ENCODE data around the gene CDH8. TPM values are rescaled to one million over a fixed set of nuclear protein-coding genes. Genes with fewer than 3 reads are reported as not detected.

Gene CDH8
- total and polyA plus RNA-seq, 2 of the 4 experiments (the other 2 are of a cell fraction) = not detected

- no peak overlapping the region for H4K5ac ChIP-seq (ENCODE audit: low read depth, low read length)
- peaks cover 3% of the 10 kb centered on the region for H3K9me3 ChIP-seq (ENCODE audit: control insufficient read depth, insufficient read depth, low read length)
- no peaks in the 10 kb centered on the region for H3K9me1 ChIP-seq (ENCODE audit: insufficient read depth, low read length)
- no peak overlapping the region for H3K14ac ChIP-seq (replicated peaks; ENCODE audit: low read depth, low read length)
- dilution Hi-C loops (cut with HindIII; ENCODE audit: low sequenced_read_pairs, unreplicated experiment) (no loop called here), in situ Hi-C loops (cut with MboI; ENCODE audit: low sequenced_read_pairs) (no loop called here), intact Hi-C loops (cut with micrococcal nuclease) (no loop called here)
- H3K79me1 ChIP-seq (ENCODE audit: low read depth in 1 of 2, low read length in 2 of 2) = no peaks in the 10 kb centered on the region
- H4K8ac ChIP-seq (ENCODE audit: low read depth in 2 of 2, low read length in 2 of 2) = no peak overlapping the region
- no peak overlapping the region for H3K4me2 ChIP-seq (ENCODE audit: low read depth, low read length)
- H2BK5ac ChIP-seq (ENCODE audit: low read depth, low read length, poor library complexity, severe bottlenecking) = no peak overlapping the region
- no peak overlapping the region for H3K9ac ChIP-seq (ENCODE audit: low read depth, low read length)
- no peaks in the 10 kb centered on the region for H4K20me1 ChIP-seq (ENCODE audit: insufficient read depth, low read length)
- no peak overlapping the region for H2BK15ac ChIP-seq (ENCODE audit: low read depth, low read length)
- no peak overlapping the region for H3K18ac ChIP-seq (ENCODE audit: low read depth, low read length)
- H4K91ac ChIP-seq (ENCODE audit: insufficient read depth, low read depth, low read length) = no peak overlapping the region
- H3K36me3 ChIP-seq (ENCODE audit: control insufficient read depth, insufficient read depth, low read length) = no peaks in the 10 kb centered on the region
- no peak overlapping the region for H3K27ac ChIP-seq (ENCODE audit: insufficient read depth, low read length)
- no peak overlapping the region for H2AK9ac ChIP-seq (replicated peaks; ENCODE audit: low read depth, low read length, poor library complexity)
- no peaks in the 10 kb centered on the region for H3K27me3 ChIP-seq (ENCODE audit: control insufficient read depth, insufficient read depth, low read length)
- H3K4me3 ChIP-seq (ENCODE audit: insufficient read depth, low read depth, low read length) = no peak overlapping the region
- no peak overlapping the region for H2AFZ ChIP-seq (replicated peaks; ENCODE audit: low read length, poor library complexity)
- no peak overlapping the region for H3K56ac ChIP-seq (ENCODE audit: extremely low read depth, insufficient read depth, low read length)
- WGBS, 2 experiments (ENCODE audit: extremely low coverage in 2 of 2, insufficient read length in 1 of 2) = 80% methylated on average over 1 of the region's 3 CpGs; no CpG with 5 or more reads in 1 of the 2 experiments
- H3K23ac ChIP-seq (ENCODE audit: low read depth, low read length) = no peak overlapping the region
- DNase-seq (no peak), ATAC-seq (ENCODE audit: low read depth) (no peak)
- H2AK5ac ChIP-seq (ENCODE audit: low read depth, low read length) = no peak overlapping the region
- no peak for TF ChIP-seq CEBPB (IDR thresholded peaks at IDR 0.05; ENCODE audit: low read depth, low read length)
- no peak for TF ChIP-seq RAD21 (IDR thresholded peaks at IDR 0.05; ENCODE audit: low read length)
- ChIA-PET CTCF (no interaction called here), POLR2A (ENCODE audit: unreplicated experiment) (no interaction called here)
- no peaks in the 10 kb centered on the region for H3K4me1 ChIP-seq (ENCODE audit: control insufficient read depth, insufficient read depth, low read length)
- H2BK20ac ChIP-seq (ENCODE audit: low read depth, low read length) = no peak overlapping the region
- no peak overlapping the region for H3K4ac ChIP-seq (ENCODE audit: low read depth, low read length)
- no TSS peak for BruUV-seq (replicated peaks)
- no peak overlapping the region for H2BK120ac ChIP-seq (ENCODE audit: low read depth, low read length)
Measured at GRCh38 chr16:61879306-61879705, 156.9 kb downstream of the CDH8 start.
